Measurements from ENCODE around the gene SH3BP4.

SH3BP4 gene

DNA sequence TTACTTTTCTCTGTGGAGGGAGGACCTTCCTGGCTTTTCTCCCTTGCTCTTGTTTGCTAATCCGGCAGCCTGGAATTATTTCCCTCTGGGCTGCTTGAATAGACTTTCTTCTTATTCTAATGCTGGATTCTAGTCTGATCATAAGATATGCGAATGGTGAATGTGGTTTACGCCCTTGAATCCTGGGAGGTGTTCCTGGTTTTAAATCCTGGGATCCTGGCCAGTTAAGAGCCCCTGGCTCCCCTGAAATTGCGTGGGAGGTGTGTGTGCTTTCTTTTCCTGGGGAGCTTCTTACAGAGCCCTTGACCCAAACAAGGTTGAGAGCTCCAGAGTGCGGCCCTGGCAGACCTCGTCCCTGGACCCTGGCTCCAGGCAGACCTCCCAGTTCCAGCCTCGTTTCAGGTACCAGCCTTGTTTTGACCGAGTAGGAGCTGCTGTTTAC is 2.8 kb downstream of the SH3BP4 start:
- Mint-ChIP-seq H3K27ac (no peak overlapping the region), H3K4me1 (ENCODE audit: low read depth) (peaks cover 4% of the 10 kb centered on the region), H3K27me3 (ENCODE audit: low read depth) (peaks cover 57% of the 10 kb centered on the region), H3K9me3 (no peaks in the 10 kb centered on the region), H3K4me3 (no peak overlapping the region), H3K36me3 (ENCODE audit: low read depth) (no peaks in the 10 kb centered on the region)

- Mint-ChIP-seq H3K36me3 (ENCODE audit: low read depth) (no peaks in the 10 kb centered on the region), H3K27ac (no peak overlapping the region), H3K9me3 (no peaks in the 10 kb centered on the region), H3K27me3 (ENCODE audit: low read depth) (peaks cover 51% of the 10 kb centered on the region), H3K4me1 (ENCODE audit: low read depth) (peaks cover 4% of the 10 kb centered on the region), H3K4me3 (no peak overlapping the region)
These were observed 3.3 kb downstream of the SH3BP4 start for GRCh38 chr2:234955091-234955591.

DNA sequence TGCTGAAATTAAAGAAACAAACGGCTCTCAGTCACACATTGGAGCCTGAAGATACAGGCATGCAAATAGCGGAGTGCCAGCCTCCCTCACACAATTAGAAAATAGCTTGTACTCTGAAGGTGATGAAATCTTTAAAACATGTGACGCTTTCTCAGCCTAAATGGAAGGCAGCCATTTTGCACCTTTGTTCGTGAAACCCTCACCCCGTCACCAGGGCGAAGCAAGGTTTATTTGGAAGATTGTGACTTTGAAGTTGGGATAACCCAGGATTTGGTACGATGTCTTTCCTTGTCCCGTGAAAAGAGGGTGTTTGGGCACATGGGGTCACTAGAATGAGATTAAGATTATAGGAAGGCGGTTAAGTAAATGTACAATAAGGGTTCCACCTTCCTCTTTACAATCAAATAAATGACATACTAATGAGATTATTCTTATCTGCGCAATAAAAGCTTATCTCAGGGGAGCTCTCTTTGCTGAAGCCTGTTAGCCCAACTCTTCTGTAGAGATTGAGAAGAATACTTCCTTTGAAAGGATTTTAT is 4.2 kb downstream of the SH3BP4 start:
- Mint-ChIP-seq H3K9me3 (no peaks in the 10 kb centered on the region), H3K4me1 (ENCODE audit: low read depth) (peaks cover 3% of the 10 kb centered on the region), H3K27me3 (ENCODE audit: low read depth) (peaks cover 42% of the 10 kb centered on the region), H3K27ac (no peak overlapping the region), H3K36me3 (ENCODE audit: low read depth) (no peaks in the 10 kb centered on the region), H3K4me3 (no peak overlapping the region)

- no peaks in the 10 kb centered on the region for H3K36me3 Mint-ChIP-seq (ENCODE audit: low read depth)
- H3K9me3 Mint-ChIP-seq: no peaks in the 10 kb centered on the region
These were observed 6.0 kb downstream of the SH3BP4 start for GRCh38 chr2:234957834-234958135.

DNA sequence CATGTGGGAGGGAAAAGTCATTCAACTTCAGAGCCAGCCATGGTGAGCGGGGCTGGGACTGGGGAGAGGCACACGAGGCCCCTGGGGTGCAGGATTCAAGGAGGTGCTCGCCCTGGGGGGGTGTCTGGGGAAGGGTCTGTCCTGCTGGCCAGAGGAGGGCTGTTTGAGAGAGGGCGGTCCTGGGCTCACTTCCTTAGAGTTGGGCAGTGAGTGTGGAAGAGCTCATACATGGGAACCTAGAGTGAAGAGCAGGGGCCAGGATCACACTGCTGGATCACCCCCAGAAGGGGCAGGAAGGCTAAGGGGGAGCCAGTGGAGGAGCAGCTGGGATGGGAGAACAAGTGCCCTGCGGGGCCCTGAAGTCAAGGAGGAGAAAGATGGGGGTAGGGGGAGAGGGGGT is 6.5 kb downstream of the SH3BP4 start:
- Mint-ChIP-seq H3K9me3 (no peaks in the 10 kb centered on the region), H3K4me3 (no peak overlapping the region), H3K27me3 (ENCODE audit: low read depth) (peaks cover 29% of the 10 kb centered on the region), H3K27ac (no peak overlapping the region), H3K4me1 (ENCODE audit: low read depth) (no peaks in the 10 kb centered on the region), H3K36me3 (ENCODE audit: low read depth) (no peaks in the 10 kb centered on the region)

More at GRCh38 chr2:234957834-234958135, 6.0 kb downstream of the SH3BP4 start:
- no peak overlapping the region for H3K27ac Mint-ChIP-seq
- H3K4me3 Mint-ChIP-seq: no peak overlapping the region
- no peaks in the 10 kb centered on the region for H3K4me1 Mint-ChIP-seq (ENCODE audit: low read depth)
- peaks cover 35% of the 10 kb centered on the region for H3K27me3 Mint-ChIP-seq (ENCODE audit: low read depth)

- no peak overlapping the region for H3K4me3 Mint-ChIP-seq
- H3K27me3 Mint-ChIP-seq (ENCODE audit: low read depth): peaks cover 24% of the 10 kb centered on the region
- no peaks in the 10 kb centered on the region for H3K4me1 Mint-ChIP-seq (ENCODE audit: low read depth)
- H3K27ac Mint-ChIP-seq: no peak overlapping the region
- H3K9me3 Mint-ChIP-seq: no peaks in the 10 kb centered on the region
- H3K36me3 Mint-ChIP-seq (ENCODE audit: low read depth): no peaks in the 10 kb centered on the region
These were observed 7.1 kb downstream of the SH3BP4 start for GRCh38 chr2:234958746-234959395.

- Mint-ChIP-seq H3K27ac (no peak overlapping the region), H3K4me1 (ENCODE audit: low read depth) (no peaks in the 10 kb centered on the region), H3K36me3 (ENCODE audit: low read depth) (no peaks in the 10 kb centered on the region), H3K4me3 (no peak overlapping the region), H3K9me3 (no peaks in the 10 kb centered on the region), H3K27me3 (ENCODE audit: low read depth) (peaks cover 8% of the 10 kb centered on the region)
These were observed 8.6 kb downstream of the SH3BP4 start for GRCh38 chr2:234960175-234961088.

- Mint-ChIP-seq H3K36me3 (ENCODE audit: low read depth) (no peaks in the 10 kb centered on the region), H3K4me3 (no peak overlapping the region), H3K27ac (no peak overlapping the region), H3K9me3 (no peaks in the 10 kb centered on the region), H3K4me1 (ENCODE audit: low read depth) (no peaks in the 10 kb centered on the region), H3K27me3 (ENCODE audit: low read depth) (peaks cover 4% of the 10 kb centered on the region)
These were observed 10.0 kb downstream of the SH3BP4 start for GRCh38 chr2:234961784-234962183.

DNA sequence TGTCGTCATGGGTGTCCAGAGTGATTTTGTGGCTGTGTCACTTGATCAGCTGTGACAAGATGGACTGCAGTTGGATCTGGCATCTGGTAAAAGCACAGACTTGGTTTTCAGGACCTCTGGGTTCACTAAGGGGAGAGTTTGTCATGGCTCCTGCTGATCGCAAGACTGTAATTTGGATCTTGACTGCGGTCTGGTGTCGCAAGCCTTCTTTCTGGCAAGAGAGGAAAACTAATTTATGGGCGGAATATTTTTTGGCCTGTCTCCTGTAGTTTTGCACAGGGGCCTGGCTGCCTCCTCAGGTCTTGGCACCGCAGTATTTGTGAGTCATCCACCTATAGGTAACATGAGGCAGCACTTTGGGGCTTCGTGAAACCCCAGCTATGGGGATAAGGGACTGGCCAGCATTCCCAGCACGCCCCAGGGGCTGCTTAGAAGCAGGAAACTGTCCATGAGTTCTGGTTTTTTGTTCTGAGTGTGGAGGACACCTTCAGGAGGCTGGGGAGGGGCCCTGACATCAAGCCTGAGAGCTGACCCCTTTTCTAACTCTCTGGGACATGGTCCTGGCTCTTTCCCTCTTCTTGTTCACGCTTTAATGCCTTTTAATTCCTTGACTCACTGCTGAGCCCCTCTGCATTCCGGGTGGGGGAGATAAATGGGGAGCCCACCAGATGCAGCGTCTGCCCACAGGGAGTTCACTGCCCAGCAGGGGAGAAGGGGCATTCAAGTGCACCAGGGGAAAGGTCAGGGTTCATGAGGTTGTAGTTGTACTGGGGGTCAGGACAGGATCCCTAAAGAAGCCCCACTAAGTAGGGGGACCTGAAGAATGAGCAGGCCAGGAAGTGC is 12.2 kb downstream of the SH3BP4 start:
- H3K27me3 Mint-ChIP-seq (ENCODE audit: low read depth): peaks cover 4% of the 10 kb centered on the region
- no peaks in the 10 kb centered on the region for H3K9me3 Mint-ChIP-seq

DNA sequence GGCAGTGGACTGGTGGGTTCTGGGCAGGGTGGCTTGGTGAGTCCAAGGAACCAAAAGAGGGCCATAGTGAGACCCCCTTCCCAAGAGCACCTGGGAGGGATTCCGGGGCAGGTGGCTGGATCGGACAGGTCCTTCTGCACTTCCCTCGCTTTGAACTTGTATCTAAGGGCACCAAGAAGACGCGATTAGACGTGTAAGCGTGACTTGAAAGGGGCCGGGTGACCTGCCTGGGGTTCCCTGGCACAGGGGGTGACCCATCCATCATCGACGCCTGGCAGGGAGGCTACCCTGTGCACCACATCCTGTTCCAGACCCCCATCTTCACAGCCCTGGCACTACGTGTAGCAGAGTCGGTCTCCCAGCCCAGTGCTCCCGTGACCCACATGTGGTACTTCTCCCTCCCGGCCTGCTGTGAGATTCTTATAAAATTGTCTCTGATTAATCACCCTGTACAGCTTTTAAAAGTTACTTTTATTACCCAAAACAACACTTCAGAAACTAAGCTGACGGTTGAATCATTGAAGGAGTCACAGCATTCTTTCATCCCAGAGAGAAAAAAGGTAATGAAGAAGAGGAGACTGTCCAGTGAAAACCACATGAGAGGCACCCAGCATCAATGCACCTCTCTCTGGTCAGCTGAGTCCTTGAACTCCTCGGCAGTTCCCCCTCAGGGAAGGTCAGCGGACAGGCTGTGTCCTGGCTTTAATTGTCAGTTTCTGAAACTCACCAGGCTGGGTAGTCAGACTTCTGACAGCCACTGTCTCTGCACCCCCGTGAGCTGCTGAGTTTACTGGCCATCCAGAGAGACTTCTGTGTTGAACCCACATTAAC is 13.0 kb downstream of the SH3BP4 start:
- H3K36me3 Mint-ChIP-seq (ENCODE audit: low read depth): no peaks in the 10 kb centered on the region
- no peak overlapping the region for H3K27ac Mint-ChIP-seq
- no peaks in the 10 kb centered on the region for H3K4me1 Mint-ChIP-seq (ENCODE audit: low read depth)
- H3K27me3 Mint-ChIP-seq (ENCODE audit: low read depth): peaks cover 6% of the 10 kb centered on the region
- no peaks in the 10 kb centered on the region for H3K9me3 Mint-ChIP-seq
- no peak overlapping the region for H3K4me3 Mint-ChIP-seq

More for the DNA sequence above, 12.2 kb downstream of the SH3BP4 start:
- no peak overlapping the region for H3K27ac Mint-ChIP-seq
- H3K36me3 Mint-ChIP-seq (ENCODE audit: low read depth): no peaks in the 10 kb centered on the region
- no peaks in the 10 kb centered on the region for H3K4me1 Mint-ChIP-seq (ENCODE audit: low read depth)
- H3K4me3 Mint-ChIP-seq: no peak overlapping the region

DNA sequence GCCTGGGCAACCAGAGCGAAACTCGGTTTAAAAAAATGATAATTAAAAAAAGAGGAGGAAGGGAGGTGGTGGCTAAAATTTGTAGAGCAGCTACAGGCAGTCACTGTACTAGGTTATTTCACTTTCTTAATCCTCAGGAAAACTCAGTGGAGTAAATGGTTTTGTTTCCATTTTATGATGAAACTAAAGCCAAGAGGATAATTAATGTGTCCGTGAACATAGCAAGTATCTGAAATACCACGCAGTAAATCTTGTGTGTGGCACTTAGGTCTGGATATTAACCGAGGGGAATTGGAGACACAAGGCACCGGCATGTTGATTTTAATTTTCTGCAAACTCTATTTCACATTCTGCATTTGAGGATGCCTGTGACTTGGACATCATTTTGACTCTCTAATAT is 14.5 kb downstream of the SH3BP4 start:
- Mint-ChIP-seq H3K27ac (no peak overlapping the region), H3K36me3 (ENCODE audit: low read depth) (no peaks in the 10 kb centered on the region), H3K4me3 (no peak overlapping the region), H3K9me3 (no peaks in the 10 kb centered on the region), H3K27me3 (ENCODE audit: low read depth) (peaks cover 8% of the 10 kb centered on the region), H3K4me1 (ENCODE audit: low read depth) (no peaks in the 10 kb centered on the region)

GRCh38 chr2:234967201-234967869 is 15.5 kb downstream of the SH3BP4 start:
- Mint-ChIP-seq H3K27me3 (ENCODE audit: low read depth) (peaks cover 8% of the 10 kb centered on the region), H3K4me1 (ENCODE audit: low read depth) (no peaks in the 10 kb centered on the region), H3K9me3 (no peaks in the 10 kb centered on the region), H3K27ac (no peak overlapping the region), H3K4me3 (no peak overlapping the region), H3K36me3 (ENCODE audit: low read depth) (no peaks in the 10 kb centered on the region)

- H3K4me3 Mint-ChIP-seq: no peak overlapping the region
- H3K27ac Mint-ChIP-seq: no peak overlapping the region
- no peaks in the 10 kb centered on the region for H3K36me3 Mint-ChIP-seq (ENCODE audit: low read depth)
- peaks cover 8% of the 10 kb centered on the region for H3K27me3 Mint-ChIP-seq (ENCODE audit: low read depth)
- H3K4me1 Mint-ChIP-seq (ENCODE audit: low read depth): no peaks in the 10 kb centered on the region
- H3K9me3 Mint-ChIP-seq: no peaks in the 10 kb centered on the region
These were observed 16.0 kb downstream of the SH3BP4 start for GRCh38 chr2:234967870-234968208.

Data from T-helper 1 cell treated with Interleukin-12 subunit alpha and Interleukin-12 subunit beta and Interleukin-4 antibody, amounts not matched to agents 30 μg/mL and 1 μg/mL, for 36 hours (primary cell).